ENCODE data around the gene LAMA2. TPM values are rescaled to one million over a fixed set of nuclear protein-coding genes. Genes with fewer than 3 reads are reported as not detected.
A peak's percentile ranks its signal among the peaks of the same experiment; 100 is the strongest.

The LAMA2 gene
- total RNA-seq, 1 experiment from 2014 or later, result 112 TPM

GRCh38 chr6:129210684-129211083, 327.7 kb downstream of the LAMA2 start:
- DNase-seq (ENCODE audit: low read depth), result no peak

- DNase-seq (ENCODE audit: low read depth), result peak; percentile 15
Observed at GRCh38 chr6:129211626-129212025, 328.7 kb downstream of the LAMA2 start.

- peak; percentile 70 for DNase-seq (ENCODE audit: low read depth)
Observed at GRCh38 chr6:129212081-129212480, 329.1 kb downstream of the LAMA2 start.

- DNase-seq (ENCODE audit: low read depth), result no peak
Observed at GRCh38 chr6:129215246-129215645, 332.3 kb downstream of the LAMA2 start.

GRCh38 chr6:129215916-129216520, 333.1 kb downstream of the LAMA2 start:
- DNase-seq (ENCODE audit: low read depth), result no peak

- DNase-seq (ENCODE audit: low read depth), result no peak
Observed at GRCh38 chr6:129217701-129218100, 334.8 kb downstream of the LAMA2 start.

- no peak for DNase-seq (ENCODE audit: low read depth)
Observed at GRCh38 chr6:129233458-129234134, 350.7 kb downstream of the LAMA2 start.

GRCh38 chr6:129235167-129236000, 352.4 kb downstream of the LAMA2 start:
- peak; percentile 17 for DNase-seq (ENCODE audit: low read depth)

GRCh38 chr6:129236001-129236517, 353.1 kb downstream of the LAMA2 start:
- DNase-seq (ENCODE audit: low read depth), result no peak

- DNase-seq (ENCODE audit: low read depth), result no peak
Observed at GRCh38 chr6:129238991-129239390, 356.1 kb downstream of the LAMA2 start.

GRCh38 chr6:129239825-129240491, 357.0 kb downstream of the LAMA2 start:
- DNase-seq (ENCODE audit: low read depth), result no peak

GRCh38 chr6:129240492-129240853, 357.5 kb downstream of the LAMA2 start:
- no peak for DNase-seq (ENCODE audit: low read depth)

GRCh38 chr6:129242546-129242945, 359.6 kb downstream of the LAMA2 start:
- no peak for DNase-seq (ENCODE audit: low read depth)

GRCh38 chr6:129243377-129243776, 360.4 kb downstream of the LAMA2 start:
- DNase-seq (ENCODE audit: low read depth), result no peak

GRCh38 chr6:129248946-129249345, 366.0 kb downstream of the LAMA2 start:
- no peak for DNase-seq (ENCODE audit: low read depth)

- peak; percentile 71 for DNase-seq (ENCODE audit: low read depth)
Observed at GRCh38 chr6:129251669-129252376, 368.9 kb downstream of the LAMA2 start.

- DNase-seq (ENCODE audit: low read depth), result no peak
Observed at GRCh38 chr6:129252377-129253071, 369.6 kb downstream of the LAMA2 start.

- DNase-seq (ENCODE audit: low read depth), result no peak
Observed at GRCh38 chr6:129253242-129253641, 370.3 kb downstream of the LAMA2 start.

GRCh38 chr6:129253727-129254126, 370.8 kb downstream of the LAMA2 start:
- DNase-seq (ENCODE audit: low read depth), result no peak

- DNase-seq (ENCODE audit: low read depth), result no peak
Observed at GRCh38 chr6:129257196-129257595, 374.3 kb downstream of the LAMA2 start.

- DNase-seq (ENCODE audit: low read depth), result no peak
Observed at GRCh38 chr6:129262661-129263060, 379.7 kb downstream of the LAMA2 start.
